ENCODE data around the gene CCDC116.

CCDC116 gene

GRCh38 chr22:21682385-21683175 lies 50.0 kb downstream of the CCDC116 start:
- no peak for DNase-seq

DNA sequence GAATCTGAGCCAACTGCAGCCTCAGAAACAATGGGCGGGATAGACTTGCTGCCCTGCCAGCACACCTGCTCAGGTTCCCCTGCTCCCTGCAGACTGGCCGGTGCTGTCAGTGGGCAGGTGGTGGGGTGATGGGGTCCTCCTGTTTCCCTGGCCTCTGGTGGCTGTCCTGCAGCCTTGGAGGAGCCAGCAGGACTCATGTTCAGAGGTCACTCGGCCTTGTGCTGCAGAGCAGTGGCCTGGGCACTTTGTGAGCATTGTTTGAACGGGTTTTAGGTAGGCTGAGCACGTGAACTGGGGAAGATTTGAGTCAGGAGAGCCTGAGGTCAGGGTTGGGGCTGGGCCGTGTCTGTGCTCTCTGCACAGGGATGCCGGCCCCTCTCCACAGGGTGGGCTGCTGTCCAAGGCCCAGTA lies 50.8 kb downstream of the CCDC116 start:
- DNase-seq, result no peak

GRCh38 chr22:21684492-21685163 lies 52.1 kb downstream of the CCDC116 start:
- no peak for DNase-seq

GRCh38 chr22:21685164-21685513 lies 52.6 kb downstream of the CCDC116 start:
- no peak for DNase-seq

GRCh38 chr22:21686193-21686608 lies 53.6 kb downstream of the CCDC116 start:
- no peak for DNase-seq

All from activated naive CD4-positive, alpha-beta T cell (primary cell).